GM18505 (cell line): ENCODE measurements around the gene IGF1R.

Experiments used
- ATAC-seq: cut with Tn5 transposase; IDR thresholded peaks from one replicate; pipeline ENCODE4 v1.9.1; 2021; ENCODE audit not compliant: unreplicated experiment
- POLR2A ChIP-seq: IDR thresholded peaks from 4 replicates; pipeline ENCODE4 v1.6.1; 2011; ENCODE audit warnings: borderline replicate concordance; ENCODE audit not compliant: insufficient read depth, insufficient read length; ENCODE audit errors: extremely low read depth

Gene IGF1R

GRCh38 chr15:98965597-98965996 is 317.3 kb downstream of the IGF1R start:
- ATAC-seq = no peak
- no peak for TF ChIP-seq POLR2A

- ATAC-seq = no peak
- TF ChIP-seq POLR2A = no peak
Measured at GRCh38 chr15:98966091-98966787, 317.9 kb downstream of the IGF1R start.

GRCh38 chr15:98967096-98967495 is 318.8 kb downstream of the IGF1R start:
- no peak for TF ChIP-seq POLR2A

GRCh38 chr15:98967916-98968315 is 319.6 kb downstream of the IGF1R start:
- ATAC-seq = no peak
- TF ChIP-seq POLR2A = no peak

More at GRCh38 chr15:98967096-98967495, 318.8 kb downstream of the IGF1R start:
- ATAC-seq = no peak

GRCh38 chr15:98968576-98968975 is 320.2 kb downstream of the IGF1R start:
- no peak for ATAC-seq
- no peak for TF ChIP-seq POLR2A

- TF ChIP-seq POLR2A = no peak
Measured at GRCh38 chr15:98969126-98969735, 320.9 kb downstream of the IGF1R start.

GRCh38 chr15:98970799-98971198 is 322.5 kb downstream of the IGF1R start:
- no peak for TF ChIP-seq POLR2A
- ATAC-seq = no peak

More at GRCh38 chr15:98969126-98969735, 320.9 kb downstream of the IGF1R start:
- ATAC-seq = no peak

DNA sequence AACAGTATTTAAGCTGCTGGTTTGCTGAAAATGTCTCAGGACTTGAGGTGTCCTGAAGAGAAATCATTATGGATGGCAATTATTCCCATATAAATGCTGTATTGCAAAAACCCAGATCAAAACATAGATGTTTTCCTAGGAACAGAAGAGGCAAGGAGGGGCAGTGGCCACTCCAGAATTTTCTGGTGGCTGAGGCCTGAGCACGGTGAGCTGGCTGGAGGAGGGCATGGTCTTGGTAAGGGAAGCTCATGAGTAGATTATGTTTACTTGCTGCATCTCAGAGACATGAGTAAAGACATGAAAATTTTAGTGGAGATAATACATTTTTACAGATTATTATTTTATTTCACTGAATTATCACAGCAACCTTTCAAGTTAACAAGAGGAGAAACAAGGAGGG is 328.2 kb downstream of the IGF1R start:
- ATAC-seq = no peak
- TF ChIP-seq POLR2A = no peak

DNA sequence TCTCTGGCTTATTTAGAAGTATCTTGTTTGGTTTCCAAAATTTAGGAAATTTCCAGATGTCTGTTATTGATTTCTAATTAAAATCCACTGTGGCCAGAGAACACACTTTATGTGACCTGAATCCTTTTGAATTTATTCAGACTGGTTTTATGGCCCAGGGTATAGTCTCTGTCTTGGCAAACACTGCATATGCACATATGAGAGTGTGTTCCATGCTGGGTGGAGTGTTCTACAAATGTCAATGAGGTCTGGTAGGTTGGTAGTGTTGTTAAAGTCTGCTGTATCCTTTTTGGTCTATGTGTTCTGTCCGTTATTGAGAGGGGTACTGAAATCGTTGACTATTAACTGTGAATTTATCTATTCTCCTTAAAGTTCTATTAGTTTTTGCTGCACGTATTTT is 329.1 kb downstream of the IGF1R start:
- ATAC-seq = no peak
- no peak for TF ChIP-seq POLR2A

DNA sequence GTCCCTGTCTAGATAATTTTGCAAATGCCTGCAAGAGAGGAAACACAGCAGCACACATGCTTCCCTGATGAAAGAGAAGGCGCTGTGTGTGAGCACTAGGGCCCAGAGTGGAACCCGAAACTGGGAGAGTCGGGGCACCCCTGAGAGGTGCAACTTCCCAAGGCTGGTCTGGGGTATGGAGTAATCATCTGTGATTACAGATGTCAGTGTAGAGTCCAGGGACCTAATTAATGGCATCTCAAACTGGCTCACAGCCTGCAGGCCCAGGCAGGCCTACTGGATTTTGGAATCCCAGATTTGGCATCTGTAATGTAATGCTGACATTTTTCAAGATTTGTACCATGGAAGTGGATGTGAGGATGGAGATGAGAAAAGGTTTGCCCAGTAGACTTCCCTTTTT is 329.8 kb downstream of the IGF1R start:
- TF ChIP-seq POLR2A = no peak

GRCh38 chr15:98980899-98981228 is 332.5 kb downstream of the IGF1R start:
- ATAC-seq = no peak
- TF ChIP-seq POLR2A = no peak

More for the DNA sequence above, 329.8 kb downstream of the IGF1R start:
- ATAC-seq = no peak

GRCh38 chr15:98981851-98982722 is 333.7 kb downstream of the IGF1R start:
- TF ChIP-seq POLR2A = no peak
- ATAC-seq = peak; percentile 75

DNA sequence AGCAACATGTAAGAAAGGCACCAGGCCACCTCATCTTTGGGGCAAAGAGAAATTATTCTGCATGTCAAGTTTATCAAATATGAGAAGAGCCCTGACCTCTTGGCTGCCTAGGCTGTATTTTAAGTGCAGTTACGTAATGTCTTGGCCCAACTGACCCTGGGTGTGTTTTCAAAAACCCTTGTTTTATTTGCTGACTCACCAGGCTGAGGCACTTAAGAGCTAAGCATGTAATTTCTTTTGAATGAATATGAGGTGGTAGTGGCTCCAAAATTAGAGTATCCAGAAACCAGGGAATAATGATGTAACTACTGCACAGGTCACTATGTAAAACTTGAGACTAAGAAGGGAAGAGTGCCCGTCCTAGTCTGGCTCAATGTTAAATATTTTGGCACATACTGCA is 335.0 kb downstream of the IGF1R start:
- no peak for TF ChIP-seq POLR2A
- no peak for ATAC-seq
